A549 (cell line): Measurements from ENCODE around the gene IGIP. TPM values are rescaled to one million over a fixed set of nuclear protein-coding genes. Genes with fewer than 3 reads are reported as not detected.

Experiments
- ATAC-seq, 2 experiments: fragments of 200-7000 bp in 1 of 2; fragments of >200 bp in 1 of 2; cut with Nextera tagmentation in 1 of 2; cut with Tn5 transposase in 1 of 2; 3 replicates each; pipeline versions ENCODE4 v1.8.0 to v1.9.1; 2018 to 2020; ENCODE audit warnings: mild to moderate bottlenecking in 1 of 2, moderate library complexity in 1 of 2
- CTCF ChIA-PET: fragments of 300-600 bp; sonication (Branson Sonifier 250); formaldehyde crosslinking; extraction: SDS; loops from one replicate; lab custom pipeline; 2021; ENCODE audit warnings: antibody characterized with exemption, inconsistent platforms; lab: Yijun Ruan, JAX
- POLR2A ChIA-PET: fragments of 350-600 bp; formaldehyde crosslinking; extraction: SDS; loops from one replicate; lab custom pipeline; 2021; ENCODE audit warnings: antibody characterized with exemption, inconsistent platforms; lab: Yijun Ruan, JAX
- DNase-seq, 2 experiments: peaks; one replicate each; pipeline versions ENCODE4 v3.0.0 to v3.0.0-alpha.2; 2011 to 2016; ENCODE audit warnings: low read depth in 1 of 2, low spot score in 1 of 2
- FAIRE-seq: peaks from 2 replicates; lab custom pipeline; 2011; peaks lifted over from hg19 to GRCh38; lab: Jason Lieb, UNC
- H3K27ac ChIP-seq, 2 experiments: fragments of >200 bp; sonication (Bioruptor Twin); formaldehyde crosslinking; 3 replicates each; pipeline ENCODE4 v1.5.1; 2016 to 2017
- H3K4me1 ChIP-seq: fragments of >200 bp; sonication (Bioruptor Twin); formaldehyde crosslinking; 3 replicates; pipeline ENCODE4 v1.6.1; 2016
- H3K4me2 ChIP-seq: fragments of >200 bp; sonication (Bioruptor Twin); formaldehyde crosslinking; 3 replicates; pipeline ENCODE4 v1.6.1; 2016
- H3K4me3 ChIP-seq: fragments of >200 bp; sonication (Bioruptor Twin); formaldehyde crosslinking; 3 replicates; pipeline ENCODE4 v1.5.1; 2016
- H3K9me3 ChIP-seq: fragments of >200 bp; sonication (Bioruptor Twin); formaldehyde crosslinking; 3 replicates; pipeline ENCODE4 v1.6.1; 2016
- BCL3 ChIP-seq: fragments of >200 bp; sonication (Bioruptor Twin); formaldehyde crosslinking; IDR thresholded peaks from 3 replicates; pipeline ENCODE4 v1.6.1; 2016
- CHD4 ChIP-seq: fragments of 200-600 bp; sonication (generic); IDR thresholded peaks from 2 replicates; pipeline ENCODE4 v1.6.1; 2016; ENCODE audit warnings: antibody characterized with exemption, mild to moderate bottlenecking, borderline replicate concordance
- CTCF ChIP-seq: fragments of >200 bp; sonication (Bioruptor Twin); formaldehyde crosslinking; IDR thresholded peaks from 3 replicates; pipeline ENCODE4 v1.5.1; 2016
- HEYL ChIP-seq: fragments of 250-450 bp; sonication (Bioruptor Pico); IDR thresholded peaks from 2 replicates; pipeline ENCODE4 v1.8.0; 2021; ENCODE audit warnings: mild to moderate bottlenecking, moderate library complexity
- HOXB13 ChIP-seq: fragments of 250-450 bp; sonication (Bioruptor Pico); IDR thresholded peaks from 2 replicates; pipeline ENCODE4 v1.5.0; 2020; ENCODE audit warnings: low read depth, mild to moderate bottlenecking, moderate library complexity
- JUN ChIP-seq, 2 experiments: fragments of >200 bp; sonication (Bioruptor Twin); formaldehyde crosslinking; IDR thresholded peaks; 2 replicates in 1 of 2; 3 replicates in 1 of 2; pipeline ENCODE4 v1.6.1; 2016 to 2017
- JUNB ChIP-seq: fragments of >200 bp; sonication (Bioruptor Twin); formaldehyde crosslinking; IDR thresholded peaks from 2 replicates; pipeline ENCODE4 v1.6.1; 2016
- KDM5A ChIP-seq: fragments of 200-600 bp; sonication (generic); IDR thresholded peaks from 2 replicates; pipeline ENCODE4 v1.6.1; 2016; ENCODE audit warnings: antibody characterized with exemption, mild to moderate bottlenecking
- MAZ ChIP-seq: fragments of 150-350 bp; IDR thresholded peaks from 2 replicates; pipeline ENCODE4 v1.6.1; 2014; ENCODE audit warnings: antibody characterized with exemption, low read depth, low read length, borderline replicate concordance
- NR3C1 ChIP-seq: fragments of >200 bp; sonication (Bioruptor Twin); formaldehyde crosslinking; IDR thresholded peaks from 3 replicates; pipeline ENCODE4 v1.6.1; 2017
- PHF8 ChIP-seq: fragments of 200-600 bp; sonication (generic); IDR thresholded peaks from 2 replicates; pipeline ENCODE4 v1.6.1; 2016; ENCODE audit warnings: low read depth, mild to moderate bottlenecking, antibody characterized with exemption, moderate library complexity, borderline replicate concordance
- POLR2AphosphoS2 ChIP-seq: conservative IDR thresholded peaks from 2 replicates; pipeline ENCODE4 v1.6.1; 2012; ENCODE audit warnings: low read length, improper control_type of control experiment, inconsistent platforms
- RAD21 ChIP-seq, 2 experiments: fragments of >200 bp in 1 of 2; sonication (Bioruptor Twin) in 1 of 2; formaldehyde crosslinking in 1 of 2; IDR thresholded peaks in 1 of 2; conservative IDR thresholded peaks in 1 of 2; 2 replicates in 1 of 2; 3 replicates in 1 of 2; pipeline ENCODE4 v1.6.1; 2012 to 2018; ENCODE audit warnings: inconsistent platforms in 1 of 2
- RFX5 ChIP-seq: fragments of 450-650 bp; IDR thresholded peaks from 2 replicates; pipeline ENCODE4 v1.7.1; 2014; ENCODE audit warnings: antibody characterized with exemption, mild to moderate bottlenecking, moderate library complexity
- RNF2 ChIP-seq: fragments of 200-600 bp; sonication (generic); IDR thresholded peaks from 2 replicates; pipeline ENCODE4 v1.6.1; 2016; ENCODE audit warnings: low read depth, mild to moderate bottlenecking, antibody characterized with exemption, moderate library complexity, borderline replicate concordance
- WGBS: methylation state at CpG from one replicate; pipeline ENCODE4 v1.1.6; 2017; ENCODE audit errors: missing lambda C conversion rate; 5-methylcytosine and 5-hydroxymethylcytosine counted together
- polyA plus RNA-seq, 4 experiments: library from polyadenylated mRNA; depleted of rRNA in 3 of 4; stranded (reverse); fragments of >200 nt; fragmentation: RNase III in 1 of 4; extraction: RNeasy Plus Mini Kit Qiagen cat#74134 plus additional on column Dnase treatment in 1 of 4; gene quantifications; 2 replicates in 3 of 4; 3 replicates in 1 of 4; pipeline ENCODE4 v1.2.3, GENCODE V29; 2011 to 2017
- TF ChIP-seq, protein P1 (sequence below): fragments of 200-600 bp; sonication (generic); IDR thresholded peaks from 2 replicates; pipeline ENCODE4 v1.6.1; 2016; ENCODE audit warnings: antibody characterized with exemption, mild to moderate bottlenecking, moderate library complexity
- TF ChIP-seq, protein P2 (sequence below): IDR thresholded peaks from 2 replicates; pipeline ENCODE4 v1.6.1; 2012; ENCODE audit warnings: low read depth, borderline replicate concordance

Gene IGIP
- polyA plus RNA-seq, 2 of the 4 experiments (the other 2 are of a cell fraction): 0.81 to 1.6 TPM

DNA sequence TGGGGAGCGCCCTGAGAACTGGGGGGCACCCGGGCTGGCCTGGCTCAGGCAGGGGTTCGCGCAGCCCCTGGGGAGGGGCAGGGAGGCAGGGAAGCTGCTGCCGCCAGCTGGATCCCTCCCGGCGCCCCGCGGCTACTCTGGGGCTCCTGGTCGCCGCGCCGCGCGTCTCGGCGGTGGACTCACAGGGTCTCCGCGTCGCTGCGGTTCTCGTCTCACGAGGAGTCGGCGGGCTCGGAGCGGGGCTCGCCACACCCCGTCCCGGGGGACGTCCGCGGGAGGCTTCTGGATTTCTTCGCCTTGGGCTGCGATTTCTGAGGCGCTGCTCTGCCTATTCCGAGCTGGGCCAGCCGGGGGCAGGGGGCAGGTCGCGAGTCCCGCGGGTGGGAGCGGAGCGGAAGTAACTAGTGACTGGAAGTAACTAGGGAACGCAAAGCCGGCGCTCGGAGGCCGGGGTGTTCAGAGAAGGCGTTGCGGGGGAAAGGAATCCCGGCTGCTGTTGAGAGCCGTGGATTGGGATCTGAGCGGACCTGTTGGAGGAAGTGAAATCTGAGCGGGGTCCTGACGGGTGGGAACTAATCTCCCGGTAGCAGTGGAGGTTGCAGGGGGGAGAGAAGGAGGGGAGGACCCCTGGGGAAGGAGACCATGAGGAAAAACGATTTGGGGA lies 49.8 kb downstream of the IGIP start (continued):
- no peak for TF ChIP-seq RNF2

DNA sequence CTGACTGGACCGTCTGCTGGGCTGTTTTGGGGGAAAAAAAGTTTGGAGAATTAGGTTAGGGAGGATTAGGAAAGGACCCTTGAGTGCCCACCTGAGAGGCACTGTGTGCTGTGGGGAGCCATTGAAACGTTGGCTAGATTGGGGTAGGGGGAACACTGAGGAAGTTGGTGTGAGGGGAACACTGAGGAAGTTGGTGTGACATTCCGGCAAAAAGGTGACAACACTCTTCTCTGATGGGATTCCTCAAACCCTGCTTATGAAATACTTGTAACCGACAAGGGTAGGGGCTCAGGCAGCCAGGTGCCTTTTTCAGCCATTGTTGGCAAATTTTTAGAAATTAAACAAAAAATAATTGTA lies 50.3 kb downstream of the IGIP start:
- WGBS: 23% methylated on average over 4 of the region's 4 CpGs
- CTCF ChIA-PET: interaction anchor here (1.3 kb wide), 2 partner anchors 17 to 103 kb away, joined by 3 read pairs; no protein-coding TSS in a partner anchor
- no peak for DNase-seq

More for the DNA sequence above, 50.3 kb downstream of the IGIP start:
- Histone ChIP-seq H3K4me1 (peaks cover 23% of the 10 kb centered on the region), H3K9me3 (no peaks in the 10 kb centered on the region), H3K27ac (peak overlapping the region; percentile 92 to 95), H3K4me2 (peak overlapping the region; percentile 86), H3K4me3 (peak overlapping the region; percentile 96)
- TF ChIP-seq CTCF (no peak), RAD21 (conservative IDR thresholded peaks at IDR 0.05 in 1 of 2, IDR thresholded peaks at IDR 0.05 in 1 of 2) (no peak), KDM5A (no peak), POLR2AphosphoS2 (no peak), PHF8 (no peak), HEYL (no peak), RNF2 (no peak), HOXB13 (CRISPR knock-in tag) (no peak), NR3C1 (no peak), BCL3 (no peak), MAZ (no peak), JUN (IDR thresholded peaks at IDR 0.05) (no peak), CHD4 (no peak), RFX5 (no peak), JUNB (no peak)
- TF ChIP-seq, protein P1, sequence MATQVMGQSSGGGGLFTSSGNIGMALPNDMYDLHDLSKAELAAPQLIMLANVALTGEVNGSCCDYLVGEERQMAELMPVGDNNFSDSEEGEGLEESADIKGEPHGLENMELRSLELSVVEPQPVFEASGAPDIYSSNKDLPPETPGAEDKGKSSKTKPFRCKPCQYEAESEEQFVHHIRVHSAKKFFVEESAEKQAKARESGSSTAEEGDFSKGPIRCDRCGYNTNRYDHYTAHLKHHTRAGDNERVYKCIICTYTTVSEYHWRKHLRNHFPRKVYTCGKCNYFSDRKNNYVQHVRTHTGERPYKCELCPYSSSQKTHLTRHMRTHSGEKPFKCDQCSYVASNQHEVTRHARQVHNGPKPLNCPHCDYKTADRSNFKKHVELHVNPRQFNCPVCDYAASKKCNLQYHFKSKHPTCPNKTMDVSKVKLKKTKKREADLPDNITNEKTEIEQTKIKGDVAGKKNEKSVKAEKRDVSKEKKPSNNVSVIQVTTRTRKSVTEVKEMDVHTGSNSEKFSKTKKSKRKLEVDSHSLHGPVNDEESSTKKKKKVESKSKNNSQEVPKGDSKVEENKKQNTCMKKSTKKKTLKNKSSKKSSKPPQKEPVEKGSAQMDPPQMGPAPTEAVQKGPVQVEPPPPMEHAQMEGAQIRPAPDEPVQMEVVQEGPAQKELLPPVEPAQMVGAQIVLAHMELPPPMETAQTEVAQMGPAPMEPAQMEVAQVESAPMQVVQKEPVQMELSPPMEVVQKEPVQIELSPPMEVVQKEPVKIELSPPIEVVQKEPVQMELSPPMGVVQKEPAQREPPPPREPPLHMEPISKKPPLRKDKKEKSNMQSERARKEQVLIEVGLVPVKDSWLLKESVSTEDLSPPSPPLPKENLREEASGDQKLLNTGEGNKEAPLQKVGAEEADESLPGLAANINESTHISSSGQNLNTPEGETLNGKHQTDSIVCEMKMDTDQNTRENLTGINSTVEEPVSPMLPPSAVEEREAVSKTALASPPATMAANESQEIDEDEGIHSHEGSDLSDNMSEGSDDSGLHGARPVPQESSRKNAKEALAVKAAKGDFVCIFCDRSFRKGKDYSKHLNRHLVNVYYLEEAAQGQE: no peak
- TF ChIP-seq, protein P2, sequence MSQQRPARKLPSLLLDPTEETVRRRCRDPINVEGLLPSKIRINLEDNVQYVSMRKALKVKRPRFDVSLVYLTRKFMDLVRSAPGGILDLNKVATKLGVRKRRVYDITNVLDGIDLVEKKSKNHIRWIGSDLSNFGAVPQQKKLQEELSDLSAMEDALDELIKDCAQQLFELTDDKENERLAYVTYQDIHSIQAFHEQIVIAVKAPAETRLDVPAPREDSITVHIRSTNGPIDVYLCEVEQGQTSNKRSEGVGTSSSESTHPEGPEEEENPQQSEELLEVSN: no peak
- FAIRE-seq (no peak), ATAC-seq (no peak)
- POLR2A ChIA-PET: interaction anchor here (0.9 to 1.3 kb wide), 2 partner anchors 30 to 64 kb away, joined by 3 read pairs; no protein-coding TSS in a partner anchor
